ENCODE results near the gene THAP8. TPM values are rescaled to one million over a fixed set of nuclear protein-coding genes. Genes with fewer than 3 reads are reported as not detected.

Gene THAP8
- total RNA-seq, 1 experiment from 2014 or later: 3.6 TPM

DNA sequence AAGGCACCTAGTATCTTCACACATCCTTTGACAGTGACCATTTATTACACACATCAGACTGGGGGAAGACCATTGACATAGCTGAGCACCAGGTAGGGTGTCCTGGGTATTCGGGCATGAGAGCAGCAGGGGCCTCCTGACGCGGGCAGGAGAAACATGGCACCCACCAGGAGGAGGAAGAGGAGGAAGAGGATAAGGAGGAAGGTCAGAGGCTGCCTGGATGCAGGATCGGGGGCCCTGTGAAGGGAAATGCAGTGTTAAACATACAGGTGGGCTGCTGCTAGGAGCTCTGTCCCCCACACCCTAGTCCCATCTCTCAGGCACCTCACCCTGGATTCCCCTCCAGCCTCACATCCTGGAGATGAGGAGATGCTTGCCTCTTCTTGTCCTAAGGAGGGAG lies 50.8 kb downstream of the THAP8 start:
- no peaks in the 10 kb centered on the region for H3K9me2 ChIP-seq (replicated peaks; ENCODE audit: insufficient read depth, low read length)
- H3K27me3 ChIP-seq (ENCODE audit: low read length): no peaks in the 10 kb centered on the region
- H3K36me3 ChIP-seq (ENCODE audit: insufficient read depth, low read length): peaks cover 3% of the 10 kb centered on the region; the same call in 1 of the 2 replicates
- H3K79me2 ChIP-seq (ENCODE audit: low read length): peaks cover 36% of the 10 kb centered on the region
- 0 out of 2 replicates have a peak, but pooled peaks cover 7% of the 10 kb centered on the region for H4K20me1 ChIP-seq (ENCODE audit: insufficient read depth, low read depth, low read length)
- no peak for DNase-seq
- no peaks in the 10 kb centered on the region for H3K9me3 ChIP-seq (ENCODE audit: low read length)
- H3K4me2 ChIP-seq (ENCODE audit: low read depth, low read length, poor library complexity, severe bottlenecking): no peak overlapping the region
- no peak overlapping the region for H3K9ac ChIP-seq (ENCODE audit: low read length)
- H3K27ac ChIP-seq (ENCODE audit: low read length): no peak overlapping the region
- no peak overlapping the region for H3K4me3 ChIP-seq (ENCODE audit: low read length)
- H3K4me1 ChIP-seq (ENCODE audit: low read length): peaks cover 6% of the 10 kb centered on the region
- no peak overlapping the region for H2AFZ ChIP-seq (ENCODE audit: low read length)

DNA sequence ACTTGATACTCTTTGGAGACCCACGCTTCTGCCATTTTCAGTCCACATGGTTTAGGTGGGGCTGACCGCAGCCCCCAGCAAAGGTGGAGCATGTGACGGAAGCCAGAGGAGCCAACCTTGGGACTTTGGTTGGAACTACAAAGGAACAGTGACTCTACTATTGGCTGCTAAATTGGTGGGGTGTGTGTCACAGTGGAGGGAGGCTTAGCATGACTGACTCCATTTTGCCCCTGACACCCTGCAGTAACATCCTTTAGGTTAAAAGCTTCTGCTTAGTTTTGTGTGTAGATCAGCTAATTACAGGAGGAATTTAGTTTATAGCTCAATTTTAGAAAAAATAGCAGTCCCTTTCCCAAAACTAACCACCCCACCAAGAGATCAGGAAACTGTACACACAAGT lies 52.5 kb downstream of the THAP8 start:
- H3K27me3 ChIP-seq (ENCODE audit: low read length): no peaks in the 10 kb centered on the region
- H3K4me1 ChIP-seq (ENCODE audit: low read length): peaks cover 7% of the 10 kb centered on the region
- H3K9ac ChIP-seq (ENCODE audit: low read length): no peak overlapping the region
- H3K79me2 ChIP-seq (ENCODE audit: low read length): peaks cover 49% of the 10 kb centered on the region
- H3K9me3 ChIP-seq (ENCODE audit: low read length): no peaks in the 10 kb centered on the region
- H3K9me2 ChIP-seq (replicated peaks; ENCODE audit: insufficient read depth, low read length): no peaks in the 10 kb centered on the region
- H3K36me3 ChIP-seq (ENCODE audit: insufficient read depth, low read length): peaks cover 6% of the 10 kb centered on the region; the same call in 1 of the 2 replicates
- peaks cover 9% of the 10 kb centered on the region for H4K20me1 ChIP-seq (ENCODE audit: insufficient read depth, low read depth, low read length)
- H3K27ac ChIP-seq (ENCODE audit: low read length): no peak overlapping the region
- no peak overlapping the region for H3K4me3 ChIP-seq (ENCODE audit: low read length)
- DNase-seq: no peak
- no peak overlapping the region for H3K4me2 ChIP-seq (ENCODE audit: low read depth, low read length, poor library complexity, severe bottlenecking)
- H2AFZ ChIP-seq (ENCODE audit: low read length): no peak overlapping the region

DNA sequence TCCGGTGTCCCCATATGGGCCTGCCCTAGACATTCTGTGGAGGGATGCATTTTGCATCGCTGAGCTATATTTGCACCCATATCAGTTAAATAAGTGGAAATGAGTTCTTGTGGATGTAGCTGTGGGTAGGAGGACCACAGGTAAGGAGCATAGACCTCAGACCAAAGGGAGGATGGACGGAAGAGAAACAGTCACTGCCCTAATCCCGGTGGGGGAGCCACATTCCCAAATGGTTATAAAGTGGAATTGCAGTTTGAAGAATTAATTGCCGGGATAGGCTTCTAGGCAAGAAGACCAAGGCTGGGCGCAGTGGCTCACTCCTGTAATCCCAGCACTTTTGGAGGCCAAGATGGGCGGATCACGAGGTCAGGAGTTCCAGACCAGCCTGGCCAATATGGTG lies 57.3 kb downstream of the THAP8 start:
- DNase-seq: no peak
- H3K79me2 ChIP-seq (ENCODE audit: low read length): peaks cover 59% of the 10 kb centered on the region
- H4K20me1 ChIP-seq (ENCODE audit: insufficient read depth, low read depth, low read length): peaks cover 19% of the 10 kb centered on the region
- H3K36me3 ChIP-seq (ENCODE audit: insufficient read depth, low read length): peaks cover 6% of the 10 kb centered on the region; the same call in 1 of the 2 replicates
- peak overlapping the region; percentile 98 for H3K4me2 ChIP-seq (ENCODE audit: low read depth, low read length, poor library complexity, severe bottlenecking)
- no peak overlapping the region for H3K27ac ChIP-seq (ENCODE audit: low read length)
- peak overlapping the region; percentile 77 for H3K9ac ChIP-seq (ENCODE audit: low read length)
- H3K9me3 ChIP-seq (ENCODE audit: low read length): no peaks in the 10 kb centered on the region
- H3K4me1 ChIP-seq (ENCODE audit: low read length): peaks cover 22% of the 10 kb centered on the region
- no peak overlapping the region for H2AFZ ChIP-seq (ENCODE audit: low read length)
- peak overlapping the region; percentile 74 for H3K4me3 ChIP-seq (ENCODE audit: low read length)
- no peaks in the 10 kb centered on the region for H3K9me2 ChIP-seq (replicated peaks; ENCODE audit: insufficient read depth, low read length)
- no peaks in the 10 kb centered on the region for H3K27me3 ChIP-seq (ENCODE audit: low read length)

- H3K4me2 ChIP-seq (ENCODE audit: low read depth, low read length, poor library complexity, severe bottlenecking): peak within 1 kb of the TSS; percentile 98
- peaks cover 22% of the 10 kb centered on the region for H3K4me1 ChIP-seq (ENCODE audit: low read length)
- peaks cover 47% of the 10 kb centered on the region for H3K79me2 ChIP-seq (ENCODE audit: low read length)
- H4K20me1 ChIP-seq (ENCODE audit: insufficient read depth, low read depth, low read length): peaks cover 19% of the 10 kb centered on the region
- no peaks in the 10 kb centered on the region for H3K27me3 ChIP-seq (ENCODE audit: low read length)
- no peaks in the 10 kb centered on the region for H3K9me2 ChIP-seq (replicated peaks; ENCODE audit: insufficient read depth, low read length)
- H3K27ac ChIP-seq (ENCODE audit: low read length): peak within 1 kb of the TSS; percentile 46; the same call in 1 of the 2 replicates
- DNase-seq: peak; percentile 98
- peaks cover 4% of the 10 kb centered on the region; the same call in 1 of the 2 replicates for H3K36me3 ChIP-seq (ENCODE audit: insufficient read depth, low read length)
- H2AFZ ChIP-seq (ENCODE audit: low read length): no peak within 1 kb of the TSS
- peak within 1 kb of the TSS; percentile 74 for H3K4me3 ChIP-seq (ENCODE audit: low read length)
- peak within 1 kb of the TSS; percentile 77 for H3K9ac ChIP-seq (ENCODE audit: low read length)
- H3K9me3 ChIP-seq (ENCODE audit: low read length): no peaks in the 10 kb centered on the region
Observed at GRCh38 chr19:35995048-35995993, 58.8 kb downstream of the THAP8 start, which contains the start of gene SDHAF1. TSS of gene SDHAF1 (plus strand) at chr19:35995188. CDS start at chr19:35995275, 87 bp downstream.

- DNase-seq: no peak
- no peak overlapping the region for H2AFZ ChIP-seq (ENCODE audit: low read length)
- no peak overlapping the region for H3K27ac ChIP-seq (ENCODE audit: low read length)
Observed at GRCh38 chr19:35993923-35994598, 60.0 kb downstream of the THAP8 start.

DNA sequence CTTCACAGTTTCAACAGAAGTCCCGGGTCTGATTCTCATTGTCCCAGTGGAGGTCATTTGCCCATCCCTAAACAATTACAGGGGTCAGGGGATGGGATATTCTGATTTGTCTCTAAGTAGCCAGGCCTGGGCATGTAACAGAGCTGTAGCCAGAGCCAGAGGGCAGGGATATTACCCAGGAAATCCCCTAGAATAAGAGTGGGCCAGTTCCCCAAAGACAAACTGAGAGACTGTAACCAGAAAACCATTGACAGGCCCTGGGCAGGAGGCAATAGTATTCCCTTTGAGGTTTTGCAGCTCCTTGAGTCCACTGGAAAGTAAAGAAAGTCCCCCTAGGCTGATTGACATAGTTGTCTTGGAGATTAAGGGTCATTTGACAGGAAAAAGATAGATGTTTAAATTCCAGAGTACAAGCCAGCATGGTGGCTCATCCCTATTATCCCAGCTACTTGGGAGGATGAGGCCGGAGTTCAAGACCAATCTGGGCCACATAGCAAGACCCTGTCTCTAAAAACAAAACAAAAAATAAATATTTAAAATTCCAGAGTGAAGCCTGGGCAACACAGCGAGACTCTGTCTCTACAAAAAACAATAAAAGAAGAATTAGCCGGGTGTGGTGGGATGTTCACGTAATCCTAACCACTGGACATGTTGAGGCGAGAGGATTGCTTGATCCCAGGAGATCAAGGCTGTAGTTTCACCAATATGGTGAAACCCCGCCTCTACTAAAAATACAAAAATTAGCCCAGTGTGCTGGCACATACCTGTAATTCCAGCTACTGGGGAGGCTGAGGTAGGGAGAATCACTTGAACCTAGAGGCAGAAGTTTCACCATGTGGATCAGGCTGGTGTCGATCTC lies 60.9 kb downstream of the THAP8 start:
- H2AFZ ChIP-seq (ENCODE audit: low read length): no peak overlapping the region
- no peak for DNase-seq
- H3K4me2 ChIP-seq (ENCODE audit: low read depth, low read length, poor library complexity, severe bottlenecking): no peak overlapping the region
- H3K9me2 ChIP-seq (replicated peaks; ENCODE audit: insufficient read depth, low read length): no peaks in the 10 kb centered on the region
- H3K9ac ChIP-seq (ENCODE audit: low read length): no peak overlapping the region
- H4K20me1 ChIP-seq (ENCODE audit: insufficient read depth, low read depth, low read length): peaks cover 12% of the 10 kb centered on the region
- peaks cover 4% of the 10 kb centered on the region; the same call in 1 of the 2 replicates for H3K36me3 ChIP-seq (ENCODE audit: insufficient read depth, low read length)
- H3K27ac ChIP-seq (ENCODE audit: low read length): no peak overlapping the region
- H3K79me2 ChIP-seq (ENCODE audit: low read length): peaks cover 28% of the 10 kb centered on the region
- H3K4me3 ChIP-seq (ENCODE audit: low read length): no peak overlapping the region
- H3K27me3 ChIP-seq (ENCODE audit: low read length): no peaks in the 10 kb centered on the region; the same call in 1 of the 2 replicates
- no peaks in the 10 kb centered on the region; the same call in 1 of the 2 replicates for H3K9me3 ChIP-seq (ENCODE audit: low read length)
- H3K4me1 ChIP-seq (ENCODE audit: low read length): peaks cover 17% of the 10 kb centered on the region

More at GRCh38 chr19:35993923-35994598, 60.0 kb downstream of the THAP8 start:
- peak overlapping the region; percentile 98 for H3K4me2 ChIP-seq (ENCODE audit: low read depth, low read length, poor library complexity, severe bottlenecking)
- peaks cover 12% of the 10 kb centered on the region for H4K20me1 ChIP-seq (ENCODE audit: insufficient read depth, low read depth, low read length)
- no peaks in the 10 kb centered on the region for H3K9me3 ChIP-seq (ENCODE audit: low read length)
- peak overlapping the region; percentile 74; the same call in 1 of the 2 replicates for H3K4me3 ChIP-seq (ENCODE audit: low read length)
- peaks cover 35% of the 10 kb centered on the region for H3K79me2 ChIP-seq (ENCODE audit: low read length)
- peaks cover 4% of the 10 kb centered on the region; the same call in 1 of the 2 replicates for H3K36me3 ChIP-seq (ENCODE audit: insufficient read depth, low read length)
- peaks cover 17% of the 10 kb centered on the region for H3K4me1 ChIP-seq (ENCODE audit: low read length)
- H3K27me3 ChIP-seq (ENCODE audit: low read length): no peaks in the 10 kb centered on the region; the same call in 1 of the 2 replicates
- no peaks in the 10 kb centered on the region for H3K9me2 ChIP-seq (replicated peaks; ENCODE audit: insufficient read depth, low read length)
- H3K9ac ChIP-seq (ENCODE audit: low read length): peak overlapping the region; percentile 53

GRCh38 chr19:35991731-35992450 lies 62.2 kb downstream of the THAP8 start:
- Histone ChIP-seq H2AFZ (ENCODE audit: low read length) (no peak overlapping the region), H3K27me3 (ENCODE audit: low read length) (no peaks in the 10 kb centered on the region; the same call in 1 of the 2 replicates), H3K9ac (ENCODE audit: low read length) (no peak overlapping the region), H3K79me2 (ENCODE audit: low read length) (peaks cover 19% of the 10 kb centered on the region), H3K9me3 (ENCODE audit: low read length) (no peaks in the 10 kb centered on the region; the same call in 1 of the 2 replicates), H3K4me3 (ENCODE audit: low read length) (no peak overlapping the region), H3K4me2 (ENCODE audit: low read depth, low read length, poor library complexity, severe bottlenecking) (no peak overlapping the region), H3K27ac (ENCODE audit: low read length) (no peak overlapping the region), H4K20me1 (ENCODE audit: insufficient read depth, low read depth, low read length) (peaks cover 12% of the 10 kb centered on the region), H3K4me1 (ENCODE audit: low read length) (peaks cover 25% of the 10 kb centered on the region), H3K9me2 (replicated peaks; ENCODE audit: insufficient read depth, low read length) (no peaks in the 10 kb centered on the region), H3K36me3 (ENCODE audit: insufficient read depth, low read length) (peaks cover 4% of the 10 kb centered on the region; the same call in 1 of the 2 replicates)
- no peak for DNase-seq
